K562 (cell line): Measurements from ENCODE around the gene USPL1.

ENCODE experiments used
- FOXK2 ChIP-seq, 2 experiments: fragments of 450-650 bp; IDR thresholded peaks in 1 of 2; conservative IDR thresholded peaks in 1 of 2; 2 replicates each; pipeline ENCODE4 v1.6.1; 2016; ENCODE audit warnings: low read depth in 2 of 2, mild to moderate bottlenecking in 1 of 2
- GATAD2A ChIP-seq: fragments of 450-650 bp; IDR thresholded peaks from 2 replicates; pipeline ENCODE4 v1.6.1; 2017
- KDM1A ChIP-seq, 2 experiments: fragments of 450-650 bp; IDR thresholded peaks; 2 replicates each; pipeline ENCODE4 v1.6.1; 2016; ENCODE audit warnings: mild to moderate bottlenecking in 2 of 2
- POLR2A ChIP-seq: fragments of 450-650 bp; conservative IDR thresholded peaks from 2 replicates; pipeline ENCODE4 v1.6.1; 2016
- RBFOX2 ChIP-seq: fragments of 200-400 bp; formaldehyde crosslinking; IDR thresholded peaks from 2 replicates; pipeline ENCODE4 v1.6.1; 2017; ENCODE audit warnings: low read depth, mild to moderate bottlenecking, low read length, moderate library complexity
- ZKSCAN1 ChIP-seq: fragments of 150-350 bp; IDR thresholded peaks from 2 replicates; pipeline ENCODE4 v1.6.1; 2016; ENCODE audit warnings: low read depth, low read length
- TF ChIP-seq, protein P1 (sequence below): sonication (generic); formaldehyde crosslinking; IDR thresholded peaks from 2 replicates; pipeline ENCODE4 v1.8.0; 2022; ENCODE audit warnings: mild to moderate bottlenecking, low read depth, missing genetic modification reagents

DNA sequence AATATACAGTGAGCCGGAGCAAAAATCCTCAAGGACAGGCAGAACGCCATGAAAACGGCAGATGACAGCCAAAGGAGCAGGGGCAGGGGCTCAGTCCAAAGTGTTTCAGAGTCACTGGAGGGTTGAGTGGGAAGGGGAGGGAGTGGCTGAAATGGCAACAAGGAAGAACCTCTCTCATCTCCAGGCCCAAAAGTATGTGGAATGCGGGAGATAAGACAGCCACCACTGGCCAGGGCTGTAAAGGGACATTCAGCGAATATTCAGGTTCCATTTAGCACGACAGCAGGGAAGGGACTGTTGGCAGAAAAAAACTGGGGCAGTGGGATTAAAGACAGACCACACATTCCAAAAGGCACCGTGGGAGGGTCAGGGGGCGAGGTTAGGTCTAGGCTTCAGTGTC lies 48.4 kb downstream of the USPL1 start:
- no peak for TF ChIP-seq POLR2A
- TF ChIP-seq, protein P1, sequence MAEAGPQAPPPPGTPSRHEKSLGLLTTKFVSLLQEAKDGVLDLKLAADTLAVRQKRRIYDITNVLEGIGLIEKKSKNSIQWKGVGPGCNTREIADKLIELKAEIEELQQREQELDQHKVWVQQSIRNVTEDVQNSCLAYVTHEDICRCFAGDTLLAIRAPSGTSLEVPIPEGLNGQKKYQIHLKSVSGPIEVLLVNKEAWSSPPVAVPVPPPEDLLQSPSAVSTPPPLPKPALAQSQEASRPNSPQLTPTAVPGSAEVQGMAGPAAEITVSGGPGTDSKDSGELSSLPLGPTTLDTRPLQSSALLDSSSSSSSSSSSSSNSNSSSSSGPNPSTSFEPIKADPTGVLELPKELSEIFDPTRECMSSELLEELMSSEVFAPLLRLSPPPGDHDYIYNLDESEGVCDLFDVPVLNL = no peak
- no peak for TF ChIP-seq ZKSCAN1
- TF ChIP-seq KDM1A (IDR thresholded peaks at IDR 0.05) = no peak
- TF ChIP-seq GATAD2A = no peak
- peak; percentile 64 to 74; a peak in 2 of 4 replicates for TF ChIP-seq FOXK2 (conservative IDR thresholded peaks at IDR 0.05 in 1 of 2, IDR thresholded peaks at IDR 0.05 in 1 of 2; ENCODE audit: low read depth in 2 of 2)
- no peak for TF ChIP-seq RBFOX2
